HTR-8/SVneo (cell line): Measurements from ENCODE around the gene TMEM267.
A peak's percentile ranks its signal among the peaks of the same experiment; 100 is the strongest.
"Not testable (repeated sequence)": the region's sequence is repeated elsewhere in the genome, so short reads cannot be mapped to it uniquely, and the experiment has no call there.

Experiments used
- DNase-seq: peaks from one replicate; pipeline ENCODE4 v3.0.0; 2011; ENCODE audit warnings: low spot score, mixed read lengths; ENCODE audit not compliant: insufficient read length
- FAIRE-seq: peaks from 2 replicates; lab custom pipeline; 2011; peaks lifted over from hg19 to GRCh38; lab: Jason Lieb, UNC

TMEM267 gene

DNA sequence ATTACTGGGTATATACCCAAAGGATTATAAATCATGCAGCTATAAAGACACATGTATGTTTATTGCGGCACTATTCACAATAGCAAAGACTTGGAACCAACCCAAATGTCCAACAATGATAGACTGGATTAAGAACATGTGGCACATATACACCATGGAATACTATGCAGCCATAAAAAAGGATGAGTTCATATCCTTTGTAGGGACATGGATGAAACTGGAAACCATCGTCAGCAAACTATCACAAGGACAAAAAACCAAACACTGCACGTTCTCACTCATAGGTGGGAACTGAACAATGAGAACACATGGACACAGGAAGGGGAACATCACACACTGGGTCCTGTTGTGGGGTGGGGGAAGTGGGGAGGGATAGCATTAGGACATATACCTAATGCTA lies 18.2 kb downstream of the TMEM267 start:
- DNase-seq, FAIRE-seq: not testable (repeated sequence)

DNA sequence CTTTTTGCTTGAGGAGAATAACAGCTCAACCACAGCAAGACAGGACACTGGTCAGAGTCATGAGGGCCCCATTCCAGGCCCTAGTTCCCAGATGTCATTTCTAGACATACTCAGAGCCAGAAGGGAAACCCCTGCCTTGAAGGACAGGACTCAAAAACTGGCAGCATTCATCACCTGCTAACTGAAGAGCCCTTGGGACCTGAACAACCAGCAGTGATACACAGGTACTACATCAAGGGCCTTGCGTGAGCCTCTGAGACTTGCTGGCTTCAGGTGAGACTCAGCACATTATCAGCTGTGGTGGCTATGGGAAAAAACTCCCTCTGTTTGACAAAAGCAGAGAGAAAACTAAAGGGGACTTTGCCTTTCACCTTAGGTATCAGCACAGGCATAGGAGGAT lies 22.6 kb downstream of the TMEM267 start:
- DNase-seq = no peak
- FAIRE-seq = no peak

DNA sequence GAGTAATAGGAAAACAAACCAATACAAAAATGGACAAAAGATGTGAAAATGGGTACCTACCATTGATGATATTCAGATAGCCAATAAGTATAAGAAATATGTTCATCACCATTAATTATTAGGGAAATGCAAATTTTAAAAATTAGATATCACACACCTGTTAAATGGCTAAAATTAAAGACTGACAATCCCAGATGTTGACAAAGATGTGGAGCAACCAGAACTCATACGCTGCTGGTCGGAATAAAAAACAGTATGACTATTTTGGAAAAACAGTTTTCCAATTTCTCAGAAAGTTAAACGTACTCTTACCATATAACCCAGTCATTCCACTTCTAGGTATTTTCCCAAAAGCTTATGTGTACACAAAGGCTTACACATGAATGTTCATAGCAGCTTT lies 27.1 kb downstream of the TMEM267 start:
- DNase-seq (no peak), FAIRE-seq (no peak)

DNA sequence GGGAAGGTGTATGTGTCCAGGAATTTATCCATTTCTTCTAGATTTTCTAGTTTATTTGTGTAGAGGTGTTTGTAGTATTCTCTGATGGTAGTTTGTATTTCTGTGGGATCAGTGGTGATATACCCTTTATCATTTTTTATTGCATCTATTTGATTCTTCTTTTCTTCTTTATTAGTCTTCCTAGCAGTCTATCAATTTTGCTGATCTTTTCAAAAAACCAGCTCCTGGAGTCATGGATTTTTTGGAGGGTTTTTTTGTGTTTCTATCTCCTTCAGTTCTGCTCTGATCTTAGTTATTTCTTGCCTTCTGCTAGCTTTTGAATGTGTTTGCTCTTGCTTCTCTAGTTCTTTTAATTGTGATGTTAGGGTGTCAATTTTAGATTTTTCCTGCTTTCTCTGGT lies 42.1 kb downstream of the TMEM267 start:
- DNase-seq, FAIRE-seq: not testable (repeated sequence)

DNA sequence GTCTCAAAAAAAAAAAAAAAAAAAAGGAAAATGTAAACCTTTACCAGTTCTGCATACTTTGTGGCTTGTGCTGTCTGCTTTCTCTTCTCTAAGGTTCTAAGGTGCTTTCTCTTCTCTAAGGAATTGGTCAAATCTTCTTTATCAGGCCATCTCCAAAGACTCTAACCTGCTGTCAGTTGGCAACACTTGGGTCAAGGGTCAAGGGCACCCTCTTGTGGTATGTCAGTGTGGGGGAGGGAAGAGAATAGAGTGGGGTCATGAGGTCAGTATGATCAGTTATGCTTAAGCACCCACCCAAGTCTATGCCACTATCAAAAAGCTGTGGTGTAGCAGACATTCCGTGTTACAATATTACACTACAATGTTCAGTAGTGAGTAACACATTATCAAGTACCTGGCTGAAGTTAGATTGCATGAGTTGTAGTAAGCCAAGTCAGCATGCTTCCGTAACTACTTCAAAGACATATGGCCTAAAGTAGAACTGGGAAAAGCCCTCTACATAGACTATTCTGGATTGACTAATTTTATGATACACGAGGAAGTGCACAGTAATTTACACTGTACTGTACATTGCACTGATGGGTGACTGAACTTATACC lies 46.5 kb downstream of the TMEM267 start:
- FAIRE-seq = no peak
- DNase-seq = no peak

DNA sequence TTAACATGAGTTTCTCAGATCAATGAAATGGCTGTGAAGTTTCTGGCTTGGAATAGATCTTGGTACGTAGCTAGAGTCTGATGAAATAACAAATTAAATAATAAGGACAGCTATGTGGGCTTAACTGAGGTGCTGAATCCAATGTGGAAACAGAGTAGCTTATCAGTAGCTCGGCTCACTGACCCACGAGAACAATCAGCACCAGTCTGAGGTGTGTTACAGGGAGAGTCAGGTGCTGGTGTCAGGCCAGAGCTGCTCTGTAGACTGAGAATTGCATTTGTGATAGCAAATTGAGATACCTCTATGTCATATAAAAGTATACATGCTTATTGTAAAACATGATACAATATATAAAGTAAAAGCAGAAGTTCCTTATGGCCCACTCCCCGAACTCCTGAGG lies 50.3 kb downstream of the TMEM267 start:
- DNase-seq (no peak), FAIRE-seq (no peak)

DNA sequence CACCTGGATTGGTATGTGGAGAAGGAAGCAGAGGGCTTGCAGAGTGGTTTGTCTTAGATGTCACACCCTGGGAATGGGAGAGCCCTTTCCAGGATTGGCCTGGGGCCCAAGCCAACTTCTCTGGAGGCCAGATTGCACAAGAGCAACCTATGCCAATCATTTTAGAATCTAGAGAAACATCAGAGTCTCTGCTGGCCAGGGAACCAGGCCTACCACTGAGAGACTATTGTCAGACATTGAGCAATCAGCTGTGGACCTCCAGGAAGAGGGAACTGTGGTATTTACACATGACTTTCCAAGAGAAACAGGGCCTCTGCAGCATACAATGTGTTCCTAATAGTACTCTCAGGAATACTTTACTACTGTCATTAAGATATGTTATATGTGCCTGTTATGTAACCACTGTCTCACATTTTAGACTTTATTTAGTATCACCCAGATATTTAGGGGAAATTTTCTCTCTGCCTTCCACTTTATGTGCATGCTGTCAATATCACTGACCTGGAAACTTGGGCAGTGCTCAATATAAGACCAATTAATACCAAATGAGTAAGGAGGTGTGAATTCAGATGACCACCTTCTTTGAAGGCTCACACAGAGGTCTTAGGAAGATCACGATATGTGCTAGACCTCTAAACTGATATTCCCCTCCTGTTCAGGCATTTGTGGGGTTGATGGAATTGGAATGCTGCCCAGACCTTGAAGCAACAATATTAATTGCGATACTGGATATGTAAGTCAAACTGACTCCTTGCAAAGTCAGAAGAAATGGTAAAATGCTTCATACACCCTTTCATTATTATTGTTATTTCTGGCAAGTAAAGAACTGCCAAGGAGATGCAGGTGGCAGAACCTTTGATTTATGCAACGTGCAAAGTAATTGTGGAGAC lies 50.9 kb downstream of the TMEM267 start:
- FAIRE-seq = peak; percentile 4

DNA sequence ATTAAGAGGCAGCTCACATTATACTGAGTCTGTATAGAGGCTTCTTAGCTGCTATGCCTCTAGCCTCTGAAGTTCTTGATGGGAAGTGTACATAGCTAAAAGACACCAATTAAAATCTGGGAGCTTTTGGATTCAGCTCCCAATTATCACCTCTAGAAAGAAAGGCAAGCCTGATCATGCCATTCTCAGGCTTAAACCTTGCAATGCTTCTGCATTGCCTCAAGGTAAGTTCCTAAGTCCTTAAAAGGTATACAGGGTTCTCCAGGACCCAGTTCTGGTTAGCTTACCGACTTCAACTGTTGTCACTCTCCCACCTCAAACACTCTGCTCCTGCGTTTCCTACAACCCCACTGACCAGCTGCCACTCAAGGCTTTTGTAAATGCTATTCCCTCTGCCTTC lies 54.0 kb downstream of the TMEM267 start:
- FAIRE-seq = no peak
- no peak for DNase-seq

More for the DNA sequence above, 50.9 kb downstream of the TMEM267 start:
- peak; percentile 91 for DNase-seq

DNA sequence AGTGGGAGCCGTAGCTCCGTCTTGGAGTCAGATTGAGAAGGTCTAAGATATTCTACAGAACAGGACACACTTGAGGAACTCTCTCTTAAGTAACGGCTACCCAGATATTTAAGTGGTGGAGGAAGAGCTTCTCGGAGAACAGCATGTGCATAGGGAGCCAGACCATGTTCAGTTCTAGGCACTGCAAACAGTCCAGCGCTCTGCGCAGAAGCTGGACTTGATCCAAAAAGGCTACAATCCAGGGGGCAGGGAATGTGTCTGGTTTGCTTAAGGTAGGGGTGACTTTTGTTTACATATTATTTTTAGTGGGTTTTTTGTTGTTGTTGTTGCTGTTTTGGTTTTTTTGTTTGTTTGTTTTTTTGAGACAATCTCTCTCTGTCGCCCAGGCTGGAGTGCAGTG lies 54.6 kb downstream of the TMEM267 start:
- no peak for DNase-seq
- no peak for FAIRE-seq

DNA sequence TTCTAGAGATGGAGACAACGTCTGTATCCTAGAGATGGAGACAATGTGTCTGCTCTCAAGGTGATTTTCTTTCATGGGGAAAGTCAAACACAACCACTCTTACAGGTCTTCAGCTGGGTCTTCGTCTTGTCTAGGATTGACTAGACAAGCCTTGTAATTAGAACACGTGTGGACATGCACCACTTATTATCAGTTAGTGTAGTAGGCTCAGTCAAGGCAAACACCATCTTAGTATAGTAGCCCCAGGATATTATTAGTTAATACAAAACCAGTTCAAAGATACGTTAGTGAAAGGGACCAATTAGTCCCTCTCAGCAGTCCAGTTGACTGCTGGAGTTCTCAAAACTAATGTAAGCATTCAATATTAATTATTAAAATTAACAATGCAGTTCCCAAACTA lies 56.4 kb downstream of the TMEM267 start:
- DNase-seq = no peak
- FAIRE-seq = no peak

DNA sequence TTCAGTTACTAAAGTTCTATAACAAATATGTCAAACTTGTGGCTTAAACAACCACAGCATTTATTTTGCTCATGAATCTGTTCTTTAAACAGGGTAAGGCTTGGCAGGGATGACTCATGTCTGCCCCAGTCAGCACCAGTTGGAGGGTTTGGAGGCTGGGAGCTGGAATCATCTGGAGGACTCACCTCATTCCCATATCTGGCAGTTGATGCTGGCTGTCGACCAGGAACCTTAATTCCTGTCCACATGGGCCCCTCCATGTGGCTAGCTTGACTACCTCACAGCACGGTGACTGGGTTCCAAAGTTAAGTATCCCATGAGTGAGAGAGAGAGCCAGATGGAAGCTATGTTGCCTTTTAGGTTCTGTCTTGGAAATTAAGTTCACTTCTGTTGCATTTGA lies 57.7 kb downstream of the TMEM267 start:
- peak; percentile 36 for FAIRE-seq
- peak; percentile 54 for DNase-seq

DNA sequence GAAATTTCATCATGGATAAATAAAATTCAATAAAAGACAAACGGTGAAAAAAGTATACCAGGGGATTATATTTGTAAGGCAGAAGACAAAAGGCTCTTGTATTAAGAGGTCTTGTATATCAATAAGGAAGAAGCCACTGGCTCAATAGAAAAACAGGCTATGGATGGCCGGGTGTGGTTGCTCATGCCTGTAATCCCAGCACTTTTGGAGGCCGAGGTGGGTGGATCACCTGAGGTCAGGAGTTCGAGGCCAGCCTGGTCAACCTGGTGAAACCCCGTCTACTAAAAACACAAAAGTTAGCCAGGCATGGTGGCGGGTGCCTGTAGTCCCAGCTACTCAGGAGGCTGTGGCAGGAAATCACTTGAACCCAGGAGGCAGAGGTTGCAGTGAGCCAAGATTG lies 60.6 kb downstream of the TMEM267 start:
- not testable (repeated sequence) for FAIRE-seq, DNase-seq

DNA sequence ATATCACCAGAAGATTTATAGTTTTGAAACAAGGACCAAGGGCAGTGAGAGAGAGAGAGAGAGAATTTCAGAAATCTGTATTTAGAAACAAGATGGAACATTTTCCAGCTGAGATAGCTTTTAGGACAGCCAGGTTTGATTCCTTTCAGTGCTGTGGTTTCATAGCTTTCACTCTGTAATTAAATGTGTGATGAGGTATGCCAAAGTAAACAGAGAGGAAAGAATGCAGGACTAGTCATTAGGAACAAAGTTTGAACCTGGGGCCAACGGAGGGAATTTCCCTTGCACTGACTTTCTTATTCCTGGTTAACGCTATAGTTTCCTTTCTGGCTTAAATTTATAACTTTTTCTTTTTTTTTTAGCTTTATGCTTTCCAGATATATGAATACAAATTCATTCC lies 61.5 kb downstream of the TMEM267 start:
- no peak for FAIRE-seq
- peak; percentile 41 for DNase-seq

DNA sequence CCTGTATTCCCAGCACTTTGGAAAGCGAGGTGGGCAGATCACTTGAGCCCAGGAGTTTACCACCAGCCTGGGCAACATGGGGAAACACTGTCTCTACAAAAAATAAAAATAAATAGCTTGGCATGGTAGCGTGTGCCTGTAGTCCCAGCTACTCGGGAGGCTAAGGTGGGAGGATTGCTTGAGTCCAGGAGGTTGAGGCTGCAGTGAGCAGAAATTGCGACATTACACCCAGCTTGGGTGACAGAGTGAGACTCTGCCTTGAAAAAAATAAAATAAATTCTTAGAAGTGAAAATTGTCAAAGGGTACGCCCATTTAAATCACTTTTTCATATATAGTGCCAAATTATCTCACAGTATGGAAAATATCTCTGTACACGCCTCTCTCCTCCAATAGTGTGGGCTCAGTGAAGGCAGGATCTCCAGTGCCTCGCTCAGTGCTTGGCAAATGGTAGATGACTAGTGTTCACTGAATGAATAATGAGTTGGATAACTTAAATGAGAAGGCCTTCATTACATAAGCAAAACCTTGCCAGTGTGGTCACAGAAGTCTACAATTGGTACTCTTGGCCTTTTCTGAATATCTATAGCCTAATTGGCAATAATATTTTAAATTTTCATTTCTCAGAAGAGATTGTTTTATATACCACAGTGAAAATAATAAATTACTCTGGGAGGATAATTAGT lies 62.1 kb downstream of the TMEM267 start:
- DNase-seq (no peak), FAIRE-seq (no peak)

DNA sequence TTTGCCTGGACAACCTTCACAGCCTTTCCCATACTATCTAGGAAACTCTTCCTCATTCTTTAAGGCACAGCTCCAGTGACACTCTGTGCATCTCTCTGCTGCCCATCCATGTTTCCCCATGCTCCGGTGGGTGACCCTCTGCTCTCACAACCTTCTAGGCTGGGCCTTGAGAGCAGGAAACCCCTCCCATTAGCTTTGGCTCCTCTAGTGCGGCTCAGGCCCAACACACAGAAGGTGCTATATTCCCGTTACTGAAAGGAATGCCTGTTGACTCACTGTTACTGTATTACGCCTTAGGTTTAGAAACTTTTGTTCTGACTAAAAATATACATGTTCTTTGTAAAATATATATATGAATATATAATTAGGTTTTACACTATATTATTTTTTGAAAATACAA lies 63.4 kb downstream of the TMEM267 start:
- FAIRE-seq = no peak
- DNase-seq = no peak

DNA sequence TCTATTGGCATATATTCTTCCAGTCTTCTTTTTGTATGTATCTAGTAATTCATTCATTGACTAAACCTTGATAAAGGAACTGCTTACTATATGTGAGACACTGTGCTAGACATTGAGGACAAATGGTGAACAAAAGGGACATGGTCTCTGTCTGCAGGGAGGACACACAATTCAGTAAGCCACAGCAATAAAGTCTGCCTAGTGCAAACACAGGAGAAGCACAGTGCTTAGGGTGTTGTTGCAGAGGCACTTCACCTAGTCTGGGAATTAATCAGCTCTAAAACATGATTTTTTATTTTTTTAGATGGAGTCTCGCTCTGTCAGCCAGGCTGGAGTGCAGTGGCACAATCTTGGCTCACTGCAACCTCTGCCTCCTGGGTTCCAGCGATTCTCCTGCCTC lies 65.1 kb downstream of the TMEM267 start:
- no peak for FAIRE-seq
- no peak for DNase-seq

DNA sequence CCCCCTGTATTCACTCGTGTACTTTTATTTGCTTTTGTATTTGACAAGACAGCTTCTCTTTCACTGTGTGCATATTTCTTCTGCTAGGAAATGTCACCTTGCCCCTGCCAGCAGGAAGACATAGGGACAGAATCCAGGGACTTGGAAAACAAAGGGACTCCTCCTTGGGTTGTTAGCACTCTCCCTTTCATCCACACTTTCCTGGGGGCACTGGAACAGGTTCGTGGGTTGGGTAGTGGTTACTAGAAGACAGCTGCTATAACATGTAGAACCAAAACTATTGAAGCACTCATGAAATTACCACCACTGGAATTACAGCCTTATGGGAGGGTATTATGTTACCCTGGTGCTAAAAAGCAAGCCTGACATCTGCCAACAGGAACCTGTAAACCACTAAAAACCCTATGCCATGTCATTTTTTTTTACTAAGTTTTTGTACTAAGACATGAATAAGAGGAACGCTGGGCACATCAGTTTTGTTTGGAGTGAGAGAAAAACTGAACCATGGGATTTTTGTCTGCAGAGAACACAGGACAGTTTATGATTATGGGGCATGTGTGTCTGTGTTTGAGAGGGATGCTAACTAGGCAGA lies 66.8 kb downstream of the TMEM267 start:
- no peak for FAIRE-seq
- no peak for DNase-seq

DNA sequence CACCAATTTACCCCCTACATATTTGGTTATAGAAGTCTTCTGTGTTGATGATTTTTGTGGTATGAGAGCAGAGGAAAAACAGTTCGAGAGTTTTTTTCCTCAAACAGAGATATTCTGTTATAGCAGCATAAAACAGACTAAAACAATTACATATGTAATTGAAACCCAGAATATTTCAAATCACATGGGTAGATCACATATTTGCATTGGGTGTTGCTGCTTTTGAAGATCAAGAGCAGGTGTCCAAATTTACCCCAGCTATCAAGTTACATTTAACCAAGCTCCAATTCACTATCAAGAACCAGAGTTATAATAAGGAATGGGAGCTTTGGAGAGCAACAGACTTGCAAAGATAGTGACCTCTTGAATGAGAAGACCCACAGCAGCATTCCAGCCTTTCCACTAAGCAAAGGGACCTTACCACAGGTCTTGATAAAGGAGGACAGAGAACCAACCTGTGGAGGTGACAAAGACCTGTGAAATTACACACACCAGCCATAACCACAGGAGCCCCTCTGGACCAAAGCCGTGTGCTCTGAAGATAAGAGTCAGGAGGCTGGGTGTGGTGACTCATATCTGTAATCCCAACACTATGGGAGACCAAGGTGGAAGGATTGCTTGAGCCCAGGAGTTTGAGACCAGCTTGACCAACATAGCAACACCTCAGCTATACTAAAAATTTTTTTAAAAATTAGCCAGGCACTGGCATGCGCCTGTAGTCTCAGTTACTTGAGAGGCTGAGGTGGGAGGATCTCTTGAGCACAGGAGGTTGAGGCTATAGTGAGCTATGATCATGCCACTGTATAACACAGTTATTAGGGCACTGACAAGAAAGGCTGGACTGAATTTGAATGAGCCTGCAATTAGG lies 67.5 kb downstream of the TMEM267 start:
- no peak for FAIRE-seq
- no peak for DNase-seq

DNA sequence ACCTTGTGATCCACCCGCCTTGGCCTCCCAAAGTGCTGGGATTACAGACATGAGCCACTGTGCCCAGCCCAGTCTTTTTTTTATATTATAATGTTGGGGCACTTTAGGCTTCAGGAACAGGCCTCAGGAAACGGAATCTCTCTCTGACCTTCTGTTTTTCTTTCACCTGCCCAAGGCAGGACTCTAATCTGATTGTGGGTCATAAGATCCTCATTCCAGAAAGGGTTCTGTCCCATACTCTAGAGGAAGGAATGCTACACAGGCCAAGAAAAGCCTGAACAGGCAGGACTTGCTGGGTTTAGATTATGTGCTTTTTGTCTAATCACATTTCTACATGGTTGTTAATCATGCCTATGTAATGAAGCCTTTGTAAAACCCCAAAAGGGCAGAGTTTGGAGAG lies 69.7 kb downstream of the TMEM267 start:
- FAIRE-seq = no peak
- DNase-seq = no peak

DNA sequence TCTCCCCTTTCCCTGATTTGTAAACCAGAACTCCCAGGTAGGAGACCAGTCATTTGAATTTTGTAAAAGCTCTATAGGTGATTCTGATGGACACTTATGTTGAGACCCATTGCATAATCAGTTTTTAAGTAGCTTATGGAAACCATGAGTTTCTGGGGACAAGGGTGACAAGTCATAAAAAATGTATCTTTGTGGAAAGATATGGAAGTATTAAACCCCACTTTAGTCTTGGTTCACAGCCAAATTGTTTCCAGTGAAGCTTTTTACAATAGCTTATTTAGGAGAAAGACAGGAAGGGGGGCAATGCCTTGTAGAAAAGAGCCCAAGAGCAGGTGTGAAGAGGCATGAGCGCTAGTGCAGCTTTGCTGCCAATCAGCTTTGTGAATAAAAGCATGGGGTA lies 71.0 kb downstream of the TMEM267 start:
- no peak for FAIRE-seq
- no peak for DNase-seq
